OCI-LY7 (cell line): ENCODE measurements around the gene DNAJC1. TPM values are rescaled to one million over a fixed set of nuclear protein-coding genes. Genes with fewer than 3 reads are reported as not detected.

Source experiments
- BruUV-seq: library from RNA; stranded (reverse); fragments of 400-500 nt; replicated peaks from 2 replicates; lab custom pipeline; 2021; lab: Mats Ljungman, UMichigan
- CTCF ChIA-PET: fragments of 300-600 bp; sonication (Branson Sonifier 250); formaldehyde crosslinking; loops from one replicate; lab custom pipeline; 2022; ENCODE audit warnings: antibody characterized with exemption; ENCODE audit not compliant: unreplicated experiment; lab: Charles Lee
- POLR2A ChIA-PET: fragments of 300-600 bp; sonication (Branson Sonifier 250); formaldehyde crosslinking; loops from one replicate; lab custom pipeline; 2022; ENCODE audit warnings: antibody characterized with exemption; lab: Charles Lee
- DNase-seq: peaks from one replicate; pipeline ENCODE4 v3.0.0-alpha.2; 2015; ENCODE audit warnings: low spot score
- H2AFZ ChIP-seq: fragments of 200-600 bp; sonication (generic), shearing (Covaris generic); 2 replicates; pipeline ENCODE4 v1.6.1; 2014; ENCODE audit warnings: mild to moderate bottlenecking, antibody characterized with exemption, low read length, moderate library complexity
- H3K27ac ChIP-seq: fragments of 200-600 bp; sonication (generic); 2 replicates; pipeline ENCODE4 v1.5.1; 2014; ENCODE audit warnings: mixed run types, low read depth, mild to moderate bottlenecking, moderate library complexity, low read length, inconsistent platforms; ENCODE audit not compliant: poor library complexity, severe bottlenecking
- H3K36me3 ChIP-seq: fragments of 200-600 bp; sonication (generic); 2 replicates; pipeline ENCODE4 v1.6.1; 2014; ENCODE audit warnings: mild to moderate bottlenecking, antibody characterized with exemption, low read length, moderate library complexity, mixed read lengths; ENCODE audit not compliant: insufficient read depth
- H3K4me1 ChIP-seq: fragments of 200-600 bp; sonication (generic); 2 replicates; pipeline ENCODE4 v1.5.1; 2014; ENCODE audit warnings: mild to moderate bottlenecking, low read length; ENCODE audit not compliant: insufficient read depth, poor library complexity, severe bottlenecking
- H3K4me2 ChIP-seq: fragments of 200-600 bp; sonication (generic); 2 replicates; pipeline ENCODE4 v1.6.1; 2014; ENCODE audit warnings: mild to moderate bottlenecking, low read length
- H3K4me3 ChIP-seq: fragments of 200-600 bp; sonication (generic); 2 replicates; pipeline ENCODE4 v1.5.1; 2014; ENCODE audit warnings: mild to moderate bottlenecking, low read depth, low read length; ENCODE audit not compliant: poor library complexity, severe bottlenecking
- H3K79me2 ChIP-seq: fragments of 200-600 bp; sonication (generic); 2 replicates; pipeline ENCODE4 v1.6.1; 2016; ENCODE audit warnings: low read depth, mild to moderate bottlenecking, low read length, moderate library complexity, mixed read lengths; ENCODE audit not compliant: insufficient read depth
- H3K9me2 ChIP-seq: fragments of 200-600 bp; sonication (generic); 2 replicates; pipeline ENCODE4 v1.6.1; 2016; ENCODE audit warnings: mild to moderate bottlenecking, low read length, mixed read lengths; ENCODE audit not compliant: insufficient read depth
- H3K9me3 ChIP-seq: fragments of 200-600 bp; sonication (generic); 2 replicates; pipeline ENCODE4 v1.6.1; 2014; ENCODE audit warnings: mild to moderate bottlenecking, mixed run types, low read length, mixed read lengths
- H4K20me1 ChIP-seq: fragments of 200-600 bp; sonication (generic); 2 replicates; pipeline ENCODE4 v1.6.1; 2014; ENCODE audit warnings: mild to moderate bottlenecking, antibody characterized with exemption, low read length, moderate library complexity, mixed read lengths; ENCODE audit not compliant: insufficient read depth
- EZH2phosphoT487 ChIP-seq: fragments of 200-600 bp; sonication (generic); IDR thresholded peaks from 2 replicates; pipeline ENCODE4 v1.6.1; 2018; ENCODE audit warnings: low read depth, borderline replicate concordance, mild to moderate bottlenecking, mixed run types, antibody characterized with exemption, low read length, moderate library complexity, mixed read lengths
- intact Hi-C: fragments of 100-400 bp; cut with micrococcal nuclease; formaldehyde crosslinking; loops from one replicate; pipeline ENCODE4 v1.10.0; 2022; ENCODE audit not compliant: unreplicated experiment
- total RNA-seq, 2 experiments: library from RNA; depleted of rRNA in 1 of 2; stranded (reverse); fragments of >200 nt in 1 of 2; shearing (Covaris generic) in 1 of 2; gene quantifications; 2 replicates each; pipeline ENCODE4 v1.2.3, GENCODE V29; 2014 to 2022
- TF ChIP-seq, protein P1 (sequence below): fragments of 200-600 bp; sonication (generic); conservative IDR thresholded peaks from 2 replicates; pipeline ENCODE4 v1.5.1; 2014; ENCODE audit warnings: mild to moderate bottlenecking, antibody characterized with exemption, low read length, moderate library complexity, mixed read lengths

DNAJC1 gene
- total RNA-seq, 2 experiments from 2014 or later = 7.1 to 16.9 TPM

DNA sequence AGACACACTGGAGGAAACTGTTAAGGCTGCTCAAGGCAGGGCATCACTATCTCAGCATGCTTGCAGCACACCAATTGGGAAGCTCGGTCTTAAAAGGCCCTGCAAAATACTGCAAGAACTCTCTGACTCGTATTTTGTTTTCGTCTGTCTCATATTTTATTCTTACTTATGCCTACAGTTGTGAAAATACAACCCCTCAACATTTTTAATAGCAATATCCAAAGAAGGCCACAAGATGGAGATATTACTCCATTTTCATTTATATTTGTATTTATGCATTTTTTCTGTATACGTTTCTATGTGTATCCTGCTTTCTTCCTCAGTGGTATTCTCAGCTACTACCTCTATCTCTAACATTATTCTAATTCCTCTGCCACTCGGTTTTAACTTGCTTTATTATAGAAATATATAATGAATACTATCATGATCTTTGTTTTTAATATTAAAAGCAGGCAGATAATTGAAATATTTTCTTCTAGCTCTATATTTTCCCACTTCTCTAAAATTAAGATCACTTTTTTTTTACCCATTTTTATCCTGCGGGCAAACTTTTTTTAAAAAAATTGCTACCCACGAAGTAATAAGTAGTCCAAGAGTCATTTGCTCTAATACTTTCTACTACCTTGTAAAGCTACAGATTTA is 10.0 kb downstream of the DNAJC1 start:
- Histone ChIP-seq H2AFZ (no peak overlapping the region), H3K27ac (no peak overlapping the region), H3K9me3 (no peaks in the 10 kb centered on the region), H3K36me3 (no peaks in the 10 kb centered on the region), H3K4me2 (no peak overlapping the region), H4K20me1 (peaks cover 9% of the 10 kb centered on the region; the same call in 1 of the 2 replicates), H3K4me3 (no peak overlapping the region), H3K79me2 (no peaks in the 10 kb centered on the region), H3K4me1 (no peaks in the 10 kb centered on the region), H3K9me2 (no peaks in the 10 kb centered on the region)
- DNase-seq = peak; percentile 33
- ChIA-PET POLR2A (interaction anchor here (0.6 to 1.8 kb wide), 5 partner anchors 10 to 662 kb away, joined by 3 to 9 read pairs (median 3); partner anchors contain the start of gene DNAJC1), CTCF (no interaction called here)
- TF ChIP-seq, protein P1, sequence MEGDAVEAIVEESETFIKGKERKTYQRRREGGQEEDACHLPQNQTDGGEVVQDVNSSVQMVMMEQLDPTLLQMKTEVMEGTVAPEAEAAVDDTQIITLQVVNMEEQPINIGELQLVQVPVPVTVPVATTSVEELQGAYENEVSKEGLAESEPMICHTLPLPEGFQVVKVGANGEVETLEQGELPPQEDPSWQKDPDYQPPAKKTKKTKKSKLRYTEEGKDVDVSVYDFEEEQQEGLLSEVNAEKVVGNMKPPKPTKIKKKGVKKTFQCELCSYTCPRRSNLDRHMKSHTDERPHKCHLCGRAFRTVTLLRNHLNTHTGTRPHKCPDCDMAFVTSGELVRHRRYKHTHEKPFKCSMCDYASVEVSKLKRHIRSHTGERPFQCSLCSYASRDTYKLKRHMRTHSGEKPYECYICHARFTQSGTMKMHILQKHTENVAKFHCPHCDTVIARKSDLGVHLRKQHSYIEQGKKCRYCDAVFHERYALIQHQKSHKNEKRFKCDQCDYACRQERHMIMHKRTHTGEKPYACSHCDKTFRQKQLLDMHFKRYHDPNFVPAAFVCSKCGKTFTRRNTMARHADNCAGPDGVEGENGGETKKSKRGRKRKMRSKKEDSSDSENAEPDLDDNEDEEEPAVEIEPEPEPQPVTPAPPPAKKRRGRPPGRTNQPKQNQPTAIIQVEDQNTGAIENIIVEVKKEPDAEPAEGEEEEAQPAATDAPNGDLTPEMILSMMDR = peak; percentile 83
- TF ChIP-seq EZH2phosphoT487 = no peak
- intact Hi-C loops = loop anchor here (2.0 to 5.0 kb wide), 2 partner anchors 429 to 995 kb away; no protein-coding TSS in a partner anchor
- no TSS peak for BruUV-seq

DNA sequence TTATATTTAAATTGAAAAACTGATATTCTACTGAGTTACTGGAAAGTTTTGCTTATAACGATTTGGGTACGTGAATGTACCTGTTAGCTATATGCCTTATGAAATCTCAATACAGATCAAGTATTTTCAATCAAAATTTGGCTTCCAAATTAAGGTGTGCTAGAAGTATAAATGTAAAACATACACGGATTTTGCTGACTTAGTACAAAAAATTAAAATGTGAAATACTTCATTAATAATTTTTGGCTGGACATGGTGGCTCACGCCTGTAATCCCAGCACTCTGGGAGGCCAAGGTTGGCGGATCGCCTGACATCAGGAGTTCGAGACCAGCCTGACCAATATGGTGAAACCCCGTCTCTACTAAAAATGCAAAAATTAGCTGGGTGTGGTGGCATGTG is 11.7 kb downstream of the DNAJC1 start:
- H3K9me3 ChIP-seq = no peaks in the 10 kb centered on the region
- TF ChIP-seq, protein P1 = no peak
- TF ChIP-seq EZH2phosphoT487 = no peak
- H3K4me1 ChIP-seq = no peaks in the 10 kb centered on the region
- no peak overlapping the region for H3K4me3 ChIP-seq
- H3K36me3 ChIP-seq = no peaks in the 10 kb centered on the region
- no TSS peak for BruUV-seq
- H3K79me2 ChIP-seq = no peaks in the 10 kb centered on the region
- intact Hi-C loops = loop anchor here (2.0 to 5.0 kb wide), 2 partner anchors 431 to 997 kb away; no protein-coding TSS in a partner anchor
- POLR2A ChIA-PET = interaction anchor here (0.7 to 1.1 kb wide), 2 partner anchors 9 to 539 kb away, joined by 3 read pairs; no protein-coding TSS in a partner anchor
- no peaks in the 10 kb centered on the region for H3K9me2 ChIP-seq
- no peak overlapping the region for H2AFZ ChIP-seq
- H4K20me1 ChIP-seq = peaks cover 9% of the 10 kb centered on the region; the same call in 1 of the 2 replicates
- DNase-seq = no peak
- no peak overlapping the region for H3K4me2 ChIP-seq
- CTCF ChIA-PET = no interaction called here
- no peak overlapping the region for H3K27ac ChIP-seq

DNA sequence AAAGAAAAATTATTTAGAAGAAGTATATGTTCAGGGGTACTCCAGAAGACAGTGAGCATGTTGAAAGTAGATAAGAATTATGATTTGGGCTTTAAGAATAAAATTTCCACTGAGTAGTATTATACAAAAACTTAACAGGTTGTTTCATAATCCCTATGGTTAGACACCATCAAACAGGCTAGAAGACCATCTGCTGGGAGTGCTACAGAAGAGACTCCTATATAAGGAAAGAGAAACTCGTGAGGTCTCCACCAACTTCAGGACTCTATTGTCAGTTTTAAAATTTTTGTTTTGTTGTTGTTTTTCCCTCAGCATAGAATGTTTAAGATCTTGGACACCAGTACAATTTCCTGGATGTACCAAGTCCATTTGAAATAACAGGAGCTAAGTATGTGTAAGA is 13.1 kb downstream of the DNAJC1 start:
- TF ChIP-seq EZH2phosphoT487 = no peak
- TF ChIP-seq, protein P1 = no peak
- no peak overlapping the region for H2AFZ ChIP-seq
- BruUV-seq = no TSS peak
- ChIA-PET POLR2A (interaction anchor here (0.9 kb wide), 1 partner anchor 15 kb away, joined by 3 read pairs; no protein-coding TSS in a partner anchor), CTCF (no interaction called here)
- no peaks in the 10 kb centered on the region for H3K36me3 ChIP-seq
- H3K79me2 ChIP-seq = no peaks in the 10 kb centered on the region
- intact Hi-C loops = loop anchor here (5.0 kb wide), 1 partner anchor 432 kb away; no protein-coding TSS in a partner anchor
- DNase-seq = no peak
- H3K27ac ChIP-seq = no peak overlapping the region
- H3K4me3 ChIP-seq = no peak overlapping the region
- H3K4me1 ChIP-seq = no peaks in the 10 kb centered on the region
- peaks cover 9% of the 10 kb centered on the region; the same call in 1 of the 2 replicates for H4K20me1 ChIP-seq
- H3K9me2 ChIP-seq = no peaks in the 10 kb centered on the region
- H3K9me3 ChIP-seq = no peaks in the 10 kb centered on the region
- H3K4me2 ChIP-seq = no peak overlapping the region
